ENCODE results near the gene TMC1. TPM values are rescaled to one million over a fixed set of nuclear protein-coding genes. Genes with fewer than 3 reads are reported as not detected.

The TMC1 gene
- total RNA-seq, 4 donors from 2014 or later = not detected

GRCh38 chr9:72489986-72490385 lies 31.4 kb upstream of the TMC1 start:
- H3K4me1 ChIP-seq = no peaks in the 10 kb centered on the region
- H3K36me3 ChIP-seq = no peaks in the 10 kb centered on the region
- DNase-seq (ENCODE audit: low spot score in 2 of 2) = no peak
- H3K27me3 ChIP-seq = no peaks in the 10 kb centered on the region
- no peak for TF ChIP-seq POLR2AphosphoS5 (IDR thresholded peaks at IDR 0.05)
- TF ChIP-seq EP300 (IDR thresholded peaks at IDR 0.05) = no peak
- TF ChIP-seq CTCF (IDR thresholded peaks at IDR 0.05) = no peak
- TF ChIP-seq POLR2A (IDR thresholded peaks at IDR 0.05) = no peak
- H3K4me3 ChIP-seq = no peak overlapping the region
- 88% methylated on average over 1 of the region's 1 CpG for WGBS
- no peaks in the 10 kb centered on the region for H3K9me3 ChIP-seq
- no peak overlapping the region for H3K27ac ChIP-seq

- Histone ChIP-seq H3K27me3 (no peaks in the 10 kb centered on the region), H3K36me3 (no peaks in the 10 kb centered on the region), H3K9me3 (no peaks in the 10 kb centered on the region), H3K27ac (no peak overlapping the region), H3K4me3 (no peak overlapping the region), H3K4me1 (no peaks in the 10 kb centered on the region)
- 93% methylated on average over 2 of the region's 2 CpGs for WGBS
- no peak for DNase-seq (ENCODE audit: low spot score in 2 of 2)
- TF ChIP-seq POLR2AphosphoS5 (IDR thresholded peaks at IDR 0.05) (no peak), CTCF (IDR thresholded peaks at IDR 0.05) (no peak), EP300 (IDR thresholded peaks at IDR 0.05) (no peak), POLR2A (IDR thresholded peaks at IDR 0.05) (no peak)
Observed at GRCh38 chr9:72491242-72491641, 30.2 kb upstream of the TMC1 start.

GRCh38 chr9:72494051-72494450 lies 27.4 kb upstream of the TMC1 start:
- DNase-seq (ENCODE audit: low spot score in 2 of 2) = no peak
- no peak for TF ChIP-seq POLR2A (IDR thresholded peaks at IDR 0.05)
- no peak for TF ChIP-seq POLR2AphosphoS5 (IDR thresholded peaks at IDR 0.05)
- no peak for TF ChIP-seq CTCF (IDR thresholded peaks at IDR 0.05)
- no peak for TF ChIP-seq EP300 (IDR thresholded peaks at IDR 0.05)

GRCh38 chr9:72497447-72498046 lies 23.9 kb upstream of the TMC1 start:
- DNase-seq (ENCODE audit: low spot score in 2 of 2) = no peak
- no peaks in the 10 kb centered on the region for H3K27me3 ChIP-seq
- TF ChIP-seq EP300 (IDR thresholded peaks at IDR 0.05) (no peak), POLR2A (IDR thresholded peaks at IDR 0.05) (no peak), POLR2AphosphoS5 (IDR thresholded peaks at IDR 0.05) (no peak), CTCF (IDR thresholded peaks at IDR 0.05) (no peak)
- H3K4me1 ChIP-seq = no peaks in the 10 kb centered on the region
- H3K4me3 ChIP-seq = no peak overlapping the region
- H3K27ac ChIP-seq = no peak overlapping the region
- 58% methylated on average over 9 of the region's 9 CpGs for WGBS
- H3K9me3 ChIP-seq = no peaks in the 10 kb centered on the region
- no peaks in the 10 kb centered on the region for H3K36me3 ChIP-seq

More at GRCh38 chr9:72494051-72494450, 27.4 kb upstream of the TMC1 start:
- Histone ChIP-seq H3K27me3 (no peaks in the 10 kb centered on the region), H3K4me1 (no peaks in the 10 kb centered on the region), H3K36me3 (no peaks in the 10 kb centered on the region), H3K27ac (no peak overlapping the region), H3K9me3 (no peaks in the 10 kb centered on the region), H3K4me3 (no peak overlapping the region)

- Histone ChIP-seq H3K4me1 (peaks cover 10% of the 10 kb centered on the region), H3K36me3 (no peaks in the 10 kb centered on the region), H3K27ac (no peak overlapping the region), H3K4me3 (no peak overlapping the region), H3K9me3 (no peaks in the 10 kb centered on the region), H3K27me3 (no peaks in the 10 kb centered on the region)
- WGBS = 87% methylated on average over 3 of the region's 3 CpGs
- TF ChIP-seq POLR2A (IDR thresholded peaks at IDR 0.05) = no peak
- no peak for TF ChIP-seq EP300 (IDR thresholded peaks at IDR 0.05)
- TF ChIP-seq CTCF (IDR thresholded peaks at IDR 0.05) = no peak
- DNase-seq (ENCODE audit: low spot score in 2 of 2) = no peak
Observed at GRCh38 chr9:72506615-72507014, 14.8 kb upstream of the TMC1 start.

Measured in suprapubic skin (tissue), 4 donors.